ENCODE results near the gene STOM.

Gene STOM

GRCh38 chr9:121394292-121394691, 24.2 kb upstream of the STOM start:
- ATAC-seq (ENCODE audit: low read depth) (no peak), DNase-seq (ENCODE audit: low spot score) (no peak)
- TF ChIP-seq CTCF (IDR thresholded peaks at IDR 0.05; ENCODE audit: poor library complexity, severe bottlenecking), result no peak
- H3K27ac ChIP-seq (ENCODE audit: poor library complexity, severe bottlenecking), result peak overlapping the region; percentile 85
- peaks cover 4% of the 10 kb centered on the region for H3K9me3 ChIP-seq (ENCODE audit: severe bottlenecking)
- H3K4me3 ChIP-seq (ENCODE audit: severe bottlenecking), result no peak overlapping the region
- no peaks in the 10 kb centered on the region for H3K27me3 ChIP-seq (ENCODE audit: insufficient read depth, poor library complexity, severe bottlenecking)
- peaks cover 42% of the 10 kb centered on the region for H3K4me1 ChIP-seq (ENCODE audit: insufficient read depth, poor library complexity, severe bottlenecking)
- no peaks in the 10 kb centered on the region for H3K36me3 ChIP-seq (ENCODE audit: low read depth)

- Histone ChIP-seq H3K9me3 (ENCODE audit: severe bottlenecking) (peaks cover 4% of the 10 kb centered on the region), H3K36me3 (ENCODE audit: low read depth) (no peaks in the 10 kb centered on the region), H3K27me3 (ENCODE audit: insufficient read depth, poor library complexity, severe bottlenecking) (no peaks in the 10 kb centered on the region), H3K4me1 (ENCODE audit: insufficient read depth, poor library complexity, severe bottlenecking) (peaks cover 33% of the 10 kb centered on the region), H3K27ac (ENCODE audit: poor library complexity, severe bottlenecking) (peak overlapping the region; percentile 85), H3K4me3 (ENCODE audit: severe bottlenecking) (no peak overlapping the region)
- DNase-seq (ENCODE audit: low spot score) (no peak), ATAC-seq (ENCODE audit: low read depth) (peak; percentile 74)
- TF ChIP-seq CTCF (IDR thresholded peaks at IDR 0.05; ENCODE audit: poor library complexity, severe bottlenecking), result no peak
These were observed 23.3 kb upstream of the STOM start for GRCh38 chr9:121393318-121393717.

- Histone ChIP-seq H3K4me1 (ENCODE audit: insufficient read depth, poor library complexity, severe bottlenecking) (peaks cover 25% of the 10 kb centered on the region), H3K27me3 (ENCODE audit: insufficient read depth, poor library complexity, severe bottlenecking) (no peaks in the 10 kb centered on the region), H3K27ac (ENCODE audit: poor library complexity, severe bottlenecking) (no peak overlapping the region), H3K4me3 (ENCODE audit: severe bottlenecking) (no peak overlapping the region), H3K36me3 (ENCODE audit: low read depth) (no peaks in the 10 kb centered on the region), H3K9me3 (ENCODE audit: severe bottlenecking) (no peaks in the 10 kb centered on the region)
- DNase-seq (ENCODE audit: low spot score), result no peak
- TF ChIP-seq CTCF (IDR thresholded peaks at IDR 0.05; ENCODE audit: poor library complexity, severe bottlenecking), result no peak
- ATAC-seq (ENCODE audit: low read depth), result no peak
These were observed 20.3 kb upstream of the STOM start for GRCh38 chr9:121390372-121390771.

GRCh38 chr9:121388140-121388905, 18.3 kb upstream of the STOM start:
- Histone ChIP-seq H3K4me1 (ENCODE audit: insufficient read depth, poor library complexity, severe bottlenecking) (peaks cover 11% of the 10 kb centered on the region), H3K36me3 (ENCODE audit: low read depth) (no peaks in the 10 kb centered on the region), H3K4me3 (ENCODE audit: severe bottlenecking) (no peak overlapping the region), H3K27me3 (ENCODE audit: insufficient read depth, poor library complexity, severe bottlenecking) (no peaks in the 10 kb centered on the region), H3K27ac (ENCODE audit: poor library complexity, severe bottlenecking) (no peak overlapping the region), H3K9me3 (ENCODE audit: severe bottlenecking) (no peaks in the 10 kb centered on the region)
- ATAC-seq (ENCODE audit: low read depth), result no peak
- no peak for TF ChIP-seq CTCF (IDR thresholded peaks at IDR 0.05; ENCODE audit: poor library complexity, severe bottlenecking)
- no peak for DNase-seq (ENCODE audit: low spot score)
